Fibroblast of mammary gland (primary cell): ENCODE results near the gene MREG.
A peak's percentile ranks its signal among the peaks of the same experiment; 100 is the strongest.

Experiments
- DNase-seq: peaks from one replicate; pipeline ENCODE4 v3.0.0-alpha.2; 2010; ENCODE audit warnings: low read depth
- H3K4me3 ChIP-seq: 2 replicates; pipeline ENCODE4 v1.5.1; 2011; ENCODE audit warnings: low read depth, mild to moderate bottlenecking, low read length, moderate library complexity; ENCODE audit not compliant: control insufficient read depth
- TF ChIP-seq, protein P1 (sequence below): conservative IDR thresholded peaks from 2 replicates; pipeline ENCODE4 v1.5.1; 2011; ENCODE audit warnings: low read depth, low read length, inconsistent platforms; ENCODE audit not compliant: control insufficient read depth, insufficient read depth

MREG gene

DNA sequence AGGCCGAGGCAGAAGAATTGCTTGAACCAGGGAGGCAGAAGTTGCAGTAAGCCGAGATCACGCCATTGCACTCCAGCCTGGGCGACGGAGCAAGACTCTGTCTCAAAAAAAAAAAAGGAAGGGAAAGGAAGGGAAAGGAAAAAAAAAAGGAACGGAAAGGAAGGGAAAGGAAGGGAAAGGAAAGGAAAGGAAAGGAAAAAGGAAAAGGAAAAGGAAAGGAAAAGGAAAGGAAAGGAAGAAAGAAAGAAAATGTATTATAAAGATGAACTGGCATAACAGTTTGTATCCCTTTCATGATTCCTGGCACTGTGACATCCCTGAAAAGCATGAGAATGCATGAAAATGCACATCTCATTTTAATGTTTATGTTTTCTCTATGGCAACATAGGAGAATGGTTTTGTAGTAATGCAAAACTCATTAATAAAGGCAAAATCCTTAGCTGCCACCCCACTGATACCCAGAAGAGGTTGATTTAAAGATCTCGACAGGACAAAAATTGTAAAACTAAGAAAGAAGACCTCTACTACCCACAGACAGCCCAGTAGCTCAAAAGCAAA, 11.5 kb upstream of the MREG start:
- TF ChIP-seq, protein P1, sequence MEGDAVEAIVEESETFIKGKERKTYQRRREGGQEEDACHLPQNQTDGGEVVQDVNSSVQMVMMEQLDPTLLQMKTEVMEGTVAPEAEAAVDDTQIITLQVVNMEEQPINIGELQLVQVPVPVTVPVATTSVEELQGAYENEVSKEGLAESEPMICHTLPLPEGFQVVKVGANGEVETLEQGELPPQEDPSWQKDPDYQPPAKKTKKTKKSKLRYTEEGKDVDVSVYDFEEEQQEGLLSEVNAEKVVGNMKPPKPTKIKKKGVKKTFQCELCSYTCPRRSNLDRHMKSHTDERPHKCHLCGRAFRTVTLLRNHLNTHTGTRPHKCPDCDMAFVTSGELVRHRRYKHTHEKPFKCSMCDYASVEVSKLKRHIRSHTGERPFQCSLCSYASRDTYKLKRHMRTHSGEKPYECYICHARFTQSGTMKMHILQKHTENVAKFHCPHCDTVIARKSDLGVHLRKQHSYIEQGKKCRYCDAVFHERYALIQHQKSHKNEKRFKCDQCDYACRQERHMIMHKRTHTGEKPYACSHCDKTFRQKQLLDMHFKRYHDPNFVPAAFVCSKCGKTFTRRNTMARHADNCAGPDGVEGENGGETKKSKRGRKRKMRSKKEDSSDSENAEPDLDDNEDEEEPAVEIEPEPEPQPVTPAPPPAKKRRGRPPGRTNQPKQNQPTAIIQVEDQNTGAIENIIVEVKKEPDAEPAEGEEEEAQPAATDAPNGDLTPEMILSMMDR = no peak
- H3K4me3 ChIP-seq = no peak overlapping the region
- DNase-seq = no peak

DNA sequence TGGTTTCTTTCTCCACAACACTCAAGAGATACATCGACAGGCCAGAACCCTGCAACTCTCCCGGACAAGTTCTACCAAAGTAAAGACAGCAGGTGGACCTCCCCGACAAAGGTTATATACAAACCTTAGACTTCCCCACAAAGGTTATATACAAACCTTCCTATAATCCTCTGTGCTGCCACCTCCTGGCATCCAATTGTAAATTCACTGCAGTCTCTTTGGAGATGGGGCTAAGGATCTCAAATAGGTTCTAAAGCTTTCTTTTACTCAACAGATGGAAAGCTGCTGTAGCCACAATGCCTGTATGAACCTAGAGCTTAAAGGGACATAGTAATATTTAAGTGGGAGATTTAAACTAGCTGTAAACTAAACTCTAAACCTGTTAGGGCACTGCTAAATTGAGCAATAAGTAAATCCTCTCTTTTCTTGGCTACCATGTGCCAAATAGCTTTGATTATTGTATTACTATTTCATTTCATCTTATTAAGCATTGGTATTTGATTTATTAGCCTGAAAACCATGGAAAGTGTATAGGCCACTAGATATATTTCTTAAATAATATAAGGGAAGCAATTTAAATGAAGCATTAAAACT, 9.8 kb upstream of the MREG start:
- no peak overlapping the region for H3K4me3 ChIP-seq
- peak; percentile 61 for DNase-seq
- TF ChIP-seq, protein P1 = peak; percentile 79

DNA sequence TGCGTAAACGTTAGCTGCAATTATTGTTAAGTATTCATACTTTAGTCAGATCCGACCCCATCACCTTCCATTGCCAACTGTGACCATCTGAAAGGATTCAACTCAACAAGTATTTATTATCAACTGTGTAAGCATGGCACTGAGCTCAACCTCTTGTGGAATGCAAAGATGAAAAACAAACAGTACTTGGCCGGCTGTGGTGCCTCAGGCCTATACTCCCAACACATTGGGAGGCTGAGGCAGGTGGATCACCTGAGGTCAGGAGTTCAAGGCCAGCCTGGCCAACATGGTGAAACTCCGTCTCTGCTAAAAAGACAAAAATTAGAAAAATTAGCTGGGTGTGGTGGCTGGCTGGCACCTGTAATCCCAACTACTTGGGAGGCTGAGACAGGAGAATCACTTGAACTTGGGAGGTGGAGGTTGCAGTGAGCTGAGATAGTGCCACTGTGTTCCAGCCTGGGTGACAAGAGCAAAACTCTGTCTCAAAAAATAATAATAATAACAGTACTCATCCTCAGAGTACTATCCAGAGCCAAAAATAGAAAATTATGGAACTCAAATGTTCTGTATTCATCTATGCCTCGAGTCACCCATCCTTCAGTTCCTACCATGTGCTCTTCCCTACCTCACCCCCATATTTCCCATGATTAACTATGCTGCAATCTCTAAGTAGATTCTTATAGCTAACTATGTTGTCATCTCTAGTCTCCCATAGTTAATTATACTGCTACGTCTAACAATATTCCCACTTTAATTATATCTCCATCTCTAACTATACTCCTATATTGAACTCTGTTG, 8.6 kb upstream of the MREG start:
- no peak for DNase-seq
- H3K4me3 ChIP-seq = no peak overlapping the region
- TF ChIP-seq, protein P1 = no peak

DNA sequence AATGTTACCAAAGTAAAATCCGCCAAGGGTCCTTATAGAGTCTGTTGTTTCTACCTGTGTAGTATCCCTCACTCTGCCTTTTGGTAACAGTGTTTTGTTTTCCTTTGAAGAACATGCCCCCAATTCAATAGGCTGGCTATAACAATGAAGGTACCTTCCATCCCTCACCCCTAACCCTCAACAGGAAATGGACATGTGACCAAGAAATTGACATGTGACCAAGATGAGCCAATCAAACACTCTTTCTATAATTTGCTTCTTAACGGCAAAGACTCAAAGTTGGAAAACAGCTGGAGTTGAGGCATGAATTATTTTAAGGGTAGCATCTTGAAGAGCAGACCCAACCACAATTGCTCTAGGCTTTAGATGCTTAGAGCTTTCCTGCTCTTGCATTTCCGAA, 5.4 kb upstream of the MREG start:
- DNase-seq = no peak
- H3K4me3 ChIP-seq = no peak overlapping the region
- TF ChIP-seq, protein P1 = no peak

DNA sequence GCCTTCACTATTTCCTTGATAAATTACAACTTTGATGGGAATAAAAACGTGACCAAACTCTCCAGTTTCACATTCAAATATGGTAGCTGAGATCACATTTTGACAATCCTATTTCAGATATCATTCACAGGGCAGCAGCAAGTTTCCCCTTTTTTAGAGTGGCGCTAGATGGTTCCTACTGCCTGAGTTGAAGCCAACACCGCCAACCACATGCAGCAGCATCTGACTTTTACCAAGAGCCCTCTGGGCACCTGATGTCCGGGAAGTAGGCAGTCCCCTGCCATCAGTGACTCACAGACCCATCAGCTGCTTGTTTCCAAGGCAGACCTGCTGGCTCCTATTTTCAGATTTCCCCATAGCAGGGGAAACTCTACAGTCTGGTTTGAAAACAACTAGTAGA, 4.0 kb upstream of the MREG start:
- no peak overlapping the region for H3K4me3 ChIP-seq
- DNase-seq = peak; percentile 31
- TF ChIP-seq, protein P1 = no peak

DNA sequence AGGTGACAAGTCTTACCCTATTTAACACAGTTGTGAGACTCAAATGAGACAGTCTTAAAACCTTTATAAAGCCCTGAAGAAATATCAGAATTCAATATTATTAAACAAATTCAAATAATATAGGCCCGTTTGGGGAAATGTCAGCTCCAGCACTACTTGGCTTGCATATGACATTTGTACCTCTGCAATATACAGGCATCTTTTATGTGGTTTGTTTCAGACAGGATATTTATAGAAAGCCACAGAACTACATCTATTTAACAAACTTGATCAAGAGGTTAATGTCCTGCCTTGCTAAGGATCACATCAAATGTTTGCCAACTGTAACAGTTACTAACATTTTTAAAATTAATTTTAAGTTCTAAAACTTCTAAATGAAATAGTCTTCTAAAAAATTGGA, 3.2 kb upstream of the MREG start:
- no peak overlapping the region for H3K4me3 ChIP-seq
- TF ChIP-seq, protein P1 = no peak
- no peak for DNase-seq
